MM.1S (cell line): ENCODE results near the gene SCGB3A1.

Source experiments
- EZH2 ChIP-seq: fragments of 300-600 bp; sonication (generic); optimal IDR thresholded peaks from 2 replicates; pipeline ENCODE3; 2017; ENCODE audit warnings: low read depth, mild to moderate bottlenecking, antibody characterized with exemption, low read length, mixed read lengths
- EZH2phosphoT487 ChIP-seq: fragments of 300-600 bp; sonication (generic); IDR thresholded peaks from 2 replicates; pipeline ENCODE4 v1.6.1; 2018; ENCODE audit warnings: antibody characterized with exemption, low read length
- TF ChIP-seq, protein P1 (sequence below): fragments of 300-600 bp; sonication (generic); IDR thresholded peaks from 2 replicates; pipeline ENCODE4 v1.5.1; 2016; ENCODE audit warnings: antibody characterized with exemption, low read length, mixed read lengths

GRCh38 chr5:180586204-180586603, 5.1 kb downstream of the SCGB3A1 start:
- TF ChIP-seq, protein P1, sequence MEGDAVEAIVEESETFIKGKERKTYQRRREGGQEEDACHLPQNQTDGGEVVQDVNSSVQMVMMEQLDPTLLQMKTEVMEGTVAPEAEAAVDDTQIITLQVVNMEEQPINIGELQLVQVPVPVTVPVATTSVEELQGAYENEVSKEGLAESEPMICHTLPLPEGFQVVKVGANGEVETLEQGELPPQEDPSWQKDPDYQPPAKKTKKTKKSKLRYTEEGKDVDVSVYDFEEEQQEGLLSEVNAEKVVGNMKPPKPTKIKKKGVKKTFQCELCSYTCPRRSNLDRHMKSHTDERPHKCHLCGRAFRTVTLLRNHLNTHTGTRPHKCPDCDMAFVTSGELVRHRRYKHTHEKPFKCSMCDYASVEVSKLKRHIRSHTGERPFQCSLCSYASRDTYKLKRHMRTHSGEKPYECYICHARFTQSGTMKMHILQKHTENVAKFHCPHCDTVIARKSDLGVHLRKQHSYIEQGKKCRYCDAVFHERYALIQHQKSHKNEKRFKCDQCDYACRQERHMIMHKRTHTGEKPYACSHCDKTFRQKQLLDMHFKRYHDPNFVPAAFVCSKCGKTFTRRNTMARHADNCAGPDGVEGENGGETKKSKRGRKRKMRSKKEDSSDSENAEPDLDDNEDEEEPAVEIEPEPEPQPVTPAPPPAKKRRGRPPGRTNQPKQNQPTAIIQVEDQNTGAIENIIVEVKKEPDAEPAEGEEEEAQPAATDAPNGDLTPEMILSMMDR: no peak
- TF ChIP-seq EZH2phosphoT487 (no peak), EZH2 (no peak)
